ENCODE results near the gene ARHGEF19.

DNA sequence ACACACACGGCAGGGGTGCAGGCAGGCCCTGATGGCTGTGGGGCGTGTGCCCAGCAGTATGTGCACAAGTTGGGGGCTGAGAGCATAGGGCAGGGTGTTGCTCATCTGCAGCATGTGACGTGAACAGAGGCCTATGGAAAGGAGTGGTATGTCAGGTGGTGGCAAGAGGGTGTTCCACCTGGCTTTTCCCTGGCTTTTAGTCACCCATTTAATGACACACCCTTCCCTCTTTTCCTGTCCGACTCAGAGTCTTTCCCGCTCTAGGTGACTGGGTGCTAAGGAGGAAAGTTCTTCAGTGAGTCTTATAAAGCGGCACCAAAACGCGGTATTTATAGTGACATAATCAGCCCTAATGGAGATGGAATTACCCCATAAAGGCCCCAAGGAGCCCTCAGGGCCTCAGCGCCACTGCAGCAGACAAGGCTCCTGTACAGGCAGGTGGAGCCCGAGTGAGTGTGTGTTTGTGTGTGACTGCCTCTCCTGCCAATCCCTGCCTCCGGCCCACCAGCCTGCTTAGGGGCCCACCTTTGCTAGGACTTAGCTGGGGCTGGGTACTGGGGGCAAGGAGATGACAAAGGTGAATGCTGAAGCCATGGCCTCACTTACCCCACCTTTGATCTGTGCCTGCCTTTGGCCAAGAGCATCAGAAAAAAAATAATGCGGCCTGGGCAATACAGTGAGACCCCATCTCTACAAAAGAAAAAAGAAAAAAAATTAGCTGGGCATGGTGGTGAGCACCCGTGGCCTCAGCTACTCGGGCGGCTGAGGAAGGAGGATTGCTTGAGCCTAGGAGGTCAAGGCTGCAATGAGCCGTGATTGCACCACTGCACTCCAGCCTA lies 53.2 kb downstream of the ARHGEF19 start:
- TF ChIP-seq POLR2A (IDR thresholded peaks at IDR 0.05), result no peak
- TF ChIP-seq, protein P1, sequence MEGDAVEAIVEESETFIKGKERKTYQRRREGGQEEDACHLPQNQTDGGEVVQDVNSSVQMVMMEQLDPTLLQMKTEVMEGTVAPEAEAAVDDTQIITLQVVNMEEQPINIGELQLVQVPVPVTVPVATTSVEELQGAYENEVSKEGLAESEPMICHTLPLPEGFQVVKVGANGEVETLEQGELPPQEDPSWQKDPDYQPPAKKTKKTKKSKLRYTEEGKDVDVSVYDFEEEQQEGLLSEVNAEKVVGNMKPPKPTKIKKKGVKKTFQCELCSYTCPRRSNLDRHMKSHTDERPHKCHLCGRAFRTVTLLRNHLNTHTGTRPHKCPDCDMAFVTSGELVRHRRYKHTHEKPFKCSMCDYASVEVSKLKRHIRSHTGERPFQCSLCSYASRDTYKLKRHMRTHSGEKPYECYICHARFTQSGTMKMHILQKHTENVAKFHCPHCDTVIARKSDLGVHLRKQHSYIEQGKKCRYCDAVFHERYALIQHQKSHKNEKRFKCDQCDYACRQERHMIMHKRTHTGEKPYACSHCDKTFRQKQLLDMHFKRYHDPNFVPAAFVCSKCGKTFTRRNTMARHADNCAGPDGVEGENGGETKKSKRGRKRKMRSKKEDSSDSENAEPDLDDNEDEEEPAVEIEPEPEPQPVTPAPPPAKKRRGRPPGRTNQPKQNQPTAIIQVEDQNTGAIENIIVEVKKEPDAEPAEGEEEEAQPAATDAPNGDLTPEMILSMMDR (IDR thresholded peaks at IDR 0.05), result no peak

All from thyroid gland (tissue), 4 donors.